ENCODE results near the gene MCM9.
"Not testable (repeated sequence)": the region's sequence is repeated elsewhere in the genome, so short reads cannot be mapped to it uniquely, and the experiment has no call there.

MCM9 gene

GRCh38 chr6:118800394-118801071 lies 134.4 kb downstream of the MCM9 start:
- DNase-seq, result peak in 48 of 51 donors; percentile 14 to 94 (median 69)

GRCh38 chr6:118799826-118800225 lies 135.1 kb downstream of the MCM9 start:
- no peak for DNase-seq

- DNase-seq, result not testable (repeated sequence)
These were observed 138.4 kb downstream of the MCM9 start for GRCh38 chr6:118796548-118796947.

- DNase-seq, result no peak
These were observed 143.5 kb downstream of the MCM9 start for GRCh38 chr6:118791499-118791898.

- no peak for DNase-seq
These were observed 145.0 kb downstream of the MCM9 start for GRCh38 chr6:118789954-118790353.

GRCh38 chr6:118789419-118789818 lies 145.5 kb downstream of the MCM9 start:
- no peak for DNase-seq

GRCh38 chr6:118788702-118789101 lies 146.3 kb downstream of the MCM9 start:
- DNase-seq, result no peak

GRCh38 chr6:118787724-118788423 lies 147.1 kb downstream of the MCM9 start:
- no peak for DNase-seq

GRCh38 chr6:118786596-118787453 lies 148.1 kb downstream of the MCM9 start:
- peak in 2 of 51 donors; percentile 1 to 22 for DNase-seq

- no peak for DNase-seq
These were observed 149.4 kb downstream of the MCM9 start for GRCh38 chr6:118785601-118786000.

GRCh38 chr6:118784641-118785164 lies 150.3 kb downstream of the MCM9 start:
- peak in 34 of 51 donors; percentile 4 to 75 (median 22) for DNase-seq

- no peak for DNase-seq
These were observed 150.9 kb downstream of the MCM9 start for GRCh38 chr6:118783931-118784550.

- DNase-seq, result no peak
These were observed 152.3 kb downstream of the MCM9 start for GRCh38 chr6:118782651-118783050.

- DNase-seq, result no peak
These were observed 153.1 kb downstream of the MCM9 start for GRCh38 chr6:118781897-118782296.

- DNase-seq, result no peak
These were observed 154.3 kb downstream of the MCM9 start for GRCh38 chr6:118780668-118781067.

GRCh38 chr6:118776607-118777549 lies 158.1 kb downstream of the MCM9 start:
- DNase-seq, result peak in 32 of 51 donors; percentile 1 to 76 (median 32)

- DNase-seq, result no peak
These were observed 159.6 kb downstream of the MCM9 start for GRCh38 chr6:118775381-118775780.

- no peak for DNase-seq
These were observed 160.4 kb downstream of the MCM9 start for GRCh38 chr6:118774581-118774980.

GRCh38 chr6:118772886-118773285 lies 162.1 kb downstream of the MCM9 start:
- no peak for DNase-seq

GRCh38 chr6:118771253-118771652 lies 163.7 kb downstream of the MCM9 start:
- DNase-seq, result no peak

All from hypothalamus (tissue), 51 donors.